ENCODE results near the gene SULT1C3. TPM values are rescaled to one million over a fixed set of nuclear protein-coding genes. Genes with fewer than 3 reads are reported as not detected.

The SULT1C3 gene
- total and polyA plus RNA-seq, 4 donors, result not detected

DNA sequence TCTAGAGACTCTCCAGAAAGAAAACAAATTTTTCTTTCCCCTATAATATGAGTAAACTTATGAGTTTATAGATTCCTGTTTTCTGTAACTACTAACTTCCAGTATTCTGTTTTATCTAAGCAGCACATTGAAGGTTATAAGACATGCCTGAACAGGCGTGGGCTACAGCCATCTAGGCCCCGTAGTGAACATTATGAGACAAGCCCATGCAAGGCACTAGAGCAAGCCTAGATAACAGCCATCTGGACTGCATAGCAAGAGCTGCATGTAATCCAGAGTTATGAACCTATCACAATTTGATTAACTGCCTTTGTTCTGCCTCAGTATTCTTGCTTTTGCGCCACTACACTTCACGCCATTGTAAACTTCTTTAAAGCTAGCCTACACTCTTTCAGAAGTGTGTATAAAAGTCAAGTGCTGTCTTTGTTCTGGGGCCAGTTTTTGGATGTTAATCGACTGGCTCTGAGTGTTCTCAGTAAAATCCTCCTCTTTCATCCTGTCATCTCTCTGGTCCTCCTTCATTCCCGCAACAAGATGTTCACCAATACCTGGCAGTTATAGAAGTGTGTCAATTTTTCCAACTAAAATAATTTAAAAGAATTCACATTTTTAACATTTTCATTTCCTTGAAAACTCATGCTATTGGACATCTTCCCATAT lies 3.0 kb upstream of the SULT1C3 start:
- H3K9me3 ChIP-seq (ENCODE audit: control insufficient read depth in 4 of 4, low read length in 3 of 4), result peaks cover 0 to 5% (median 2%) of the 10 kb centered on the region in 4 donors
- H3K9ac ChIP-seq (ENCODE audit: low read depth in 1 of 2, low read length in 2 of 2), result no peak overlapping the region
- no peaks in the 10 kb centered on the region for H3K27me3 ChIP-seq (ENCODE audit: control insufficient read depth in 4 of 4, insufficient read depth in 4 of 4, low read length in 3 of 4)
- DNase-seq (ENCODE audit: low spot score), result no peak
- H3K4me3 ChIP-seq (ENCODE audit: low read depth in 1 of 3, low read length in 3 of 3), result no peak overlapping the region
- H3K4me1 ChIP-seq (ENCODE audit: control insufficient read depth in 4 of 4, insufficient read depth in 4 of 4, low read length in 3 of 4), result no peaks in the 10 kb centered on the region
- WGBS, result 94% methylated on average over 6 of the region's 6 CpGs
- no peak for TF ChIP-seq NR2F2 (IDR thresholded peaks at IDR 0.05)
- no peak for TF ChIP-seq SP1 (IDR thresholded peaks at IDR 0.05)
- no peak for TF ChIP-seq FOXA2 (IDR thresholded peaks at IDR 0.05)
- no peak for TF ChIP-seq FOXA1 (IDR thresholded peaks at IDR 0.05)
- TF ChIP-seq ZBTB33 (IDR thresholded peaks at IDR 0.05), result no peak
- TF ChIP-seq JUND (IDR thresholded peaks at IDR 0.05), result no peak
- no peak for TF ChIP-seq RXRA (IDR thresholded peaks at IDR 0.05)
- TF ChIP-seq ATF3 (IDR thresholded peaks at IDR 0.05), result no peak
- no peak overlapping the region for H3K27ac ChIP-seq (ENCODE audit: low read depth in 1 of 2, low read length in 2 of 2)
- H3K36me3 ChIP-seq (ENCODE audit: control insufficient read depth in 4 of 4, insufficient read depth in 3 of 4, low read depth in 1 of 4, low read length in 3 of 4), result no peaks in the 10 kb centered on the region

- WGBS, result 97% methylated on average over 5 of the region's 5 CpGs
- H3K9ac ChIP-seq (ENCODE audit: low read depth in 1 of 2, low read length in 2 of 2), result no peak overlapping the region
- H3K4me3 ChIP-seq (ENCODE audit: low read depth in 1 of 3, low read length in 3 of 3), result no peak overlapping the region
- DNase-seq (ENCODE audit: low spot score), result no peak
- peaks cover 0 to 7% (median 2%) of the 10 kb centered on the region in 4 donors for H3K4me1 ChIP-seq (ENCODE audit: control insufficient read depth in 4 of 4, insufficient read depth in 4 of 4, low read length in 3 of 4)
- no peak for TF ChIP-seq FOXA1 (IDR thresholded peaks at IDR 0.05)
- TF ChIP-seq EGR1 (IDR thresholded peaks at IDR 0.05; ENCODE audit: low read depth in 2 of 2), result no peak
- TF ChIP-seq FOXA2 (IDR thresholded peaks at IDR 0.05), result no peak
- no peak for TF ChIP-seq RAD21 (IDR thresholded peaks at IDR 0.05)
- TF ChIP-seq HNF4G (IDR thresholded peaks at IDR 0.05), result no peak
- TF ChIP-seq YY1 (IDR thresholded peaks at IDR 0.05), result no peak
- TF ChIP-seq GABPA (IDR thresholded peaks at IDR 0.05 in 1 of 2, conservative IDR thresholded peaks at IDR 0.05 in 1 of 2), result no peak
- TF ChIP-seq MAX (IDR thresholded peaks at IDR 0.05), result no peak
- TF ChIP-seq JUND (IDR thresholded peaks at IDR 0.05), result no peak
- no peak for TF ChIP-seq RXRA (IDR thresholded peaks at IDR 0.05)
- no peak for TF ChIP-seq NR2F2 (IDR thresholded peaks at IDR 0.05)
- TF ChIP-seq TAF1 (conservative IDR thresholded peaks at IDR 0.05), result no peak
- TF ChIP-seq HNF4A (conservative IDR thresholded peaks at IDR 0.05), result no peak
- TF ChIP-seq ATF3 (IDR thresholded peaks at IDR 0.05), result no peak
- peaks cover 0 to 5% (median 2%) of the 10 kb centered on the region in 4 donors for H3K9me3 ChIP-seq (ENCODE audit: control insufficient read depth in 4 of 4, low read length in 3 of 4)
- H3K36me3 ChIP-seq (ENCODE audit: control insufficient read depth in 4 of 4, insufficient read depth in 3 of 4, low read depth in 1 of 4, low read length in 3 of 4), result no peaks in the 10 kb centered on the region
- H3K27ac ChIP-seq (ENCODE audit: low read depth in 1 of 2, low read length in 2 of 2), result no peak overlapping the region
- no peaks in the 10 kb centered on the region for H3K27me3 ChIP-seq (ENCODE audit: control insufficient read depth in 4 of 4, insufficient read depth in 4 of 4, low read length in 3 of 4)
Observed at GRCh38 chr2:108240966-108241365, 1.2 kb downstream of the SULT1C3 start.

DNA sequence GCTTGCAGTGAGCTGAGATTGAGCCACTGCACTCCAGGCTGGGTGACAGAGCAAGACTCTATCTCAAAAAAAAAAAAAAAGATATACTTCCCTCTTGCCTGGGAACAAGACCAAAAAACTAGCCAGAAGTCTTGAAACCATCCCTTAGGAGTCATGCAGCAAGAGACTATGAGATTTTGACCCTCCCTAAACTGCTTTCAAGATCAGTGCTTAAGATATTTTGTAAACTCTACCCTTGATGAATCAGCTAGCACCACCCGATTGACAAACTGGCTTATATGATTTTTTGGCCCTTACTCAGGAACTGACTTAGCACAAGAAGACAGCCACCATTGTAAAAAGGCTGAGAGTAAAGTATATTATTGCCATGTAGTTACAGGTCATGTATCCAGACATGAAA lies 3.8 kb downstream of the SULT1C3 start:
- Histone ChIP-seq H3K9ac (ENCODE audit: low read depth in 1 of 2, low read length in 2 of 2) (no peak overlapping the region), H3K36me3 (ENCODE audit: control insufficient read depth in 4 of 4, insufficient read depth in 3 of 4, low read depth in 1 of 4, low read length in 3 of 4) (no peaks in the 10 kb centered on the region), H3K4me3 (ENCODE audit: low read depth in 1 of 3, low read length in 3 of 3) (no peak overlapping the region), H3K4me1 (ENCODE audit: control insufficient read depth in 4 of 4, insufficient read depth in 4 of 4, low read length in 3 of 4) (peaks cover 0 to 7% (median 2%) of the 10 kb centered on the region in 4 donors), H3K27me3 (ENCODE audit: control insufficient read depth in 4 of 4, insufficient read depth in 4 of 4, low read length in 3 of 4) (no peaks in the 10 kb centered on the region), H3K9me3 (ENCODE audit: control insufficient read depth in 4 of 4, low read length in 3 of 4) (no peaks in the 10 kb centered on the region), H3K27ac (ENCODE audit: low read depth in 1 of 2, low read length in 2 of 2) (no peak overlapping the region)
- 88% methylated on average over 1 of the region's 1 CpG for WGBS
- TF ChIP-seq, protein P1, sequence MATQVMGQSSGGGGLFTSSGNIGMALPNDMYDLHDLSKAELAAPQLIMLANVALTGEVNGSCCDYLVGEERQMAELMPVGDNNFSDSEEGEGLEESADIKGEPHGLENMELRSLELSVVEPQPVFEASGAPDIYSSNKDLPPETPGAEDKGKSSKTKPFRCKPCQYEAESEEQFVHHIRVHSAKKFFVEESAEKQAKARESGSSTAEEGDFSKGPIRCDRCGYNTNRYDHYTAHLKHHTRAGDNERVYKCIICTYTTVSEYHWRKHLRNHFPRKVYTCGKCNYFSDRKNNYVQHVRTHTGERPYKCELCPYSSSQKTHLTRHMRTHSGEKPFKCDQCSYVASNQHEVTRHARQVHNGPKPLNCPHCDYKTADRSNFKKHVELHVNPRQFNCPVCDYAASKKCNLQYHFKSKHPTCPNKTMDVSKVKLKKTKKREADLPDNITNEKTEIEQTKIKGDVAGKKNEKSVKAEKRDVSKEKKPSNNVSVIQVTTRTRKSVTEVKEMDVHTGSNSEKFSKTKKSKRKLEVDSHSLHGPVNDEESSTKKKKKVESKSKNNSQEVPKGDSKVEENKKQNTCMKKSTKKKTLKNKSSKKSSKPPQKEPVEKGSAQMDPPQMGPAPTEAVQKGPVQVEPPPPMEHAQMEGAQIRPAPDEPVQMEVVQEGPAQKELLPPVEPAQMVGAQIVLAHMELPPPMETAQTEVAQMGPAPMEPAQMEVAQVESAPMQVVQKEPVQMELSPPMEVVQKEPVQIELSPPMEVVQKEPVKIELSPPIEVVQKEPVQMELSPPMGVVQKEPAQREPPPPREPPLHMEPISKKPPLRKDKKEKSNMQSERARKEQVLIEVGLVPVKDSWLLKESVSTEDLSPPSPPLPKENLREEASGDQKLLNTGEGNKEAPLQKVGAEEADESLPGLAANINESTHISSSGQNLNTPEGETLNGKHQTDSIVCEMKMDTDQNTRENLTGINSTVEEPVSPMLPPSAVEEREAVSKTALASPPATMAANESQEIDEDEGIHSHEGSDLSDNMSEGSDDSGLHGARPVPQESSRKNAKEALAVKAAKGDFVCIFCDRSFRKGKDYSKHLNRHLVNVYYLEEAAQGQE (IDR thresholded peaks at IDR 0.05), result no peak
- TF ChIP-seq ATF3 (IDR thresholded peaks at IDR 0.05), result no peak
- no peak for TF ChIP-seq FOXA1 (IDR thresholded peaks at IDR 0.05)
- no peak for TF ChIP-seq CTCF (IDR thresholded peaks at IDR 0.05; ENCODE audit: low read depth, low read length, missing input control)
- TF ChIP-seq HNF4G (IDR thresholded peaks at IDR 0.05), result no peak
- no peak for TF ChIP-seq RAD21 (IDR thresholded peaks at IDR 0.05)
- TF ChIP-seq GABPA (IDR thresholded peaks at IDR 0.05 in 1 of 2, conservative IDR thresholded peaks at IDR 0.05 in 1 of 2), result no peak
- no peak for DNase-seq (ENCODE audit: low spot score)

Data from liver (tissue), 9 donors.